Neural progenitor cell (in vitro differentiated cells): ENCODE results near the gene NQO2.

Experiments
- CTCF ChIP-seq: fragments of 200-600 bp; sonication (generic); IDR thresholded peaks from 2 replicates; pipeline ENCODE4 v1.5.1; 2017; ENCODE audit warnings: antibody characterized with exemption, mild to moderate bottlenecking
- EZH2 ChIP-seq: fragments of 200-600 bp; sonication (generic); IDR thresholded peaks from 2 replicates; pipeline ENCODE4 v1.6.1; 2017; ENCODE audit warnings: antibody characterized with exemption, mild to moderate bottlenecking, moderate library complexity

GRCh38 chr6:2956930-2957685 lies 42.6 kb upstream of the NQO2 start:
- TF ChIP-seq CTCF (no peak), EZH2 (no peak)
